ENCODE measurements around the gene VTI1A.

DNA sequence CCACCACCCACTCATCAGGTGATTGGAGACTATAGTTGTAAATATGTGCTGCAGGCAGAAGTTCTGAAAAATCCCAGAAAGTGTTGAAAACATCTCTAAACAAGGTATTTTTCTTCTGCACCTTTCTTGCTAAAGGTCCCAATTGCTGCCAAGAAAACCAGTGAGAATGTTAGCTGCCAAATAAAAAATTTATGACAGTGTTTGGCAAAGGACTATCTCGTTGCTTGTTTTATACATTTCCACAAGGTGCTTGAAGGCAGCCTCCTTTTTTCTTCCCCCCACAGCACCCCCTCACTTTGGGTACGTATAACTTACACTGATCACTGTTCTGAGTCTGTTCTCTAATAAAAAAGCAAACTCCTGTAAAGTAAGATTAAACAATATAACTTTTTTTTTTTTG is 344.4 kb downstream of the VTI1A start:
- TF ChIP-seq CTCF (conservative IDR thresholded peaks at IDR 0.05; ENCODE audit: low read length) (no peak), EZH2phosphoT487 (IDR thresholded peaks at IDR 0.05; ENCODE audit: borderline replicate concordance) (no peak)

Data from Loucy (cell line).